Esophagus squamous epithelium (tissue), 5 donors: Measurements from ENCODE around the gene KCNS1. TPM values are rescaled to one million over a fixed set of nuclear protein-coding genes. Genes with fewer than 3 reads are reported as not detected.

ENCODE experiments used
- DNase-seq: peaks from one replicate; lab custom pipeline; 2025; lab: John Stamatoyannopoulos, UW
- H3K27ac ChIP-seq, 4 donors: fragments of 200-600 bp; sonication (generic); one replicate each; pipeline ENCODE4 v1.5.1; 2016 to 2019; ENCODE audit warnings: mild to moderate bottlenecking in 1 of 4
- H3K27me3 ChIP-seq, 4 donors: fragments of 200-600 bp; sonication (generic); 1 replicate in 3 of 4; 2 replicates in 1 of 4; pipeline versions ENCODE4 v1.5.1 to v1.6.0; 2017 to 2021; ENCODE audit warnings: antibody characterized with exemption in 1 of 4
- H3K36me3 ChIP-seq, 3 donors: fragments of 200-600 bp; sonication (generic); one replicate each; pipeline ENCODE4 v1.5.1; 2016 to 2019
- H3K4me1 ChIP-seq, 3 donors: fragments of 200-600 bp; sonication (generic); one replicate each; pipeline ENCODE4 v1.5.1; 2017 to 2019
- H3K4me3 ChIP-seq, 4 donors: fragments of 200-600 bp; sonication (generic); 1 replicate in 3 of 4; 2 replicates in 1 of 4; pipeline ENCODE4 v1.5.1; 2016 to 2019; ENCODE audit warnings: mild to moderate bottlenecking in 2 of 4, moderate library complexity in 1 of 4
- H3K9me3 ChIP-seq, 3 donors: fragments of 200-600 bp; sonication (generic); one replicate each; pipeline ENCODE4 v1.5.1; 2016 to 2019
- CTCF ChIP-seq, 6 experiments: fragments of 450-650 bp in 4 of 6; fragments of 200-600 bp in 2 of 6; sonication (generic) in 2 of 6; IDR thresholded peaks; one replicate each; pipeline ENCODE4 v1.5.1; 2016 to 2019; ENCODE audit warnings: antibody characterized with exemption in 6 of 6, mild to moderate bottlenecking in 4 of 6, moderate library complexity in 4 of 6
- POLR2A ChIP-seq, 4 donors: fragments of 450-650 bp; IDR thresholded peaks; one replicate each; pipeline ENCODE4 v1.6.1; 2017; ENCODE audit warnings: antibody characterized with exemption in 4 of 4, mild to moderate bottlenecking in 4 of 4, moderate library complexity in 3 of 4
- WGBS, 2 donors: methylation state at CpG; one replicate each; pipeline ENCODE4 v1.1.5; 2018; 5-methylcytosine and 5-hydroxymethylcytosine counted together
- intact Hi-C: fragments of 100-400 bp; cut with DNase I; formaldehyde crosslinking; loops from one replicate; pipeline ENCODE4 v1.15.0; 2022
- total RNA-seq, 4 donors: library from RNA; depleted of rRNA; stranded (reverse); fragments of >200 nt; gene quantifications; one replicate each; pipeline ENCODE4 v1.1.0, GENCODE V29; 2016
- donor health status: DM: yes; HTN: yes; CAD: no.

KCNS1 gene
- total RNA-seq, 4 donors from 2014 or later, result 0.22 to 0.80 (median 0.29) TPM; not detected in 1

GRCh38 chr20:45118028-45118427 is 17.1 kb upstream of the KCNS1 start:
- 83 to 84% methylated on average over 2 of the region's 2 CpGs for WGBS, 2 donors
- H3K4me3 ChIP-seq, result no peak overlapping the region
- H3K36me3 ChIP-seq, result no peaks in the 10 kb centered on the region
- H3K27ac ChIP-seq, result no peak overlapping the region
- no peak for DNase-seq
- no peaks in the 10 kb centered on the region for H3K9me3 ChIP-seq
- no peak for TF ChIP-seq CTCF (IDR thresholded peaks at IDR 0.05)
- H3K4me1 ChIP-seq, result peaks cover 9 to 22% (median 10%) of the 10 kb centered on the region in 3 donors
- peaks cover 0 to 35% (median 0%) of the 10 kb centered on the region in 4 donors for H3K27me3 ChIP-seq
- intact Hi-C loops, result no loop called here

GRCh38 chr20:45117581-45117980 is 16.7 kb upstream of the KCNS1 start:
- TF ChIP-seq POLR2A (IDR thresholded peaks at IDR 0.05), result no peak
- no peak for TF ChIP-seq CTCF (IDR thresholded peaks at IDR 0.05)
- no peak for DNase-seq
- H3K27ac ChIP-seq, result no peak overlapping the region
- intact Hi-C loops, result no loop called here
- H3K4me3 ChIP-seq, result no peak overlapping the region
- H3K9me3 ChIP-seq, result no peaks in the 10 kb centered on the region
- 73 to 74% methylated on average over 4 of the region's 4 CpGs for WGBS, 2 donors
- H3K4me1 ChIP-seq, result peaks cover 9 to 22% (median 10%) of the 10 kb centered on the region in 3 donors
- no peaks in the 10 kb centered on the region for H3K36me3 ChIP-seq
- peaks cover 0 to 35% (median 0%) of the 10 kb centered on the region in 4 donors for H3K27me3 ChIP-seq

GRCh38 chr20:45115829-45116228 is 14.9 kb upstream of the KCNS1 start:
- Histone ChIP-seq H3K27me3 (peaks cover 0 to 43% (median 0%) of the 10 kb centered on the region in 4 donors), H3K4me3 (no peak overlapping the region), H3K36me3 (no peaks in the 10 kb centered on the region), H3K27ac (peak overlapping the region in 1 of 4 donors; percentile 69), H3K9me3 (no peaks in the 10 kb centered on the region), H3K4me1 (peaks cover 9 to 22% (median 10%) of the 10 kb centered on the region in 3 donors)
- intact Hi-C loops, result no loop called here
- TF ChIP-seq POLR2A (IDR thresholded peaks at IDR 0.05) (no peak), CTCF (IDR thresholded peaks at IDR 0.05) (no peak)
- 37 to 57% methylated on average over 3 of the region's 4 CpGs for WGBS, 2 donors
- no peak for DNase-seq

- TF ChIP-seq CTCF (IDR thresholded peaks at IDR 0.05) (no peak), POLR2A (IDR thresholded peaks at IDR 0.05) (no peak)
- peak overlapping the region in 3 of 4 donors; percentile 69 to 78 (median 72) for H3K27ac ChIP-seq
- peaks cover 0 to 40% (median 0%) of the 10 kb centered on the region in 4 donors for H3K27me3 ChIP-seq
- H3K9me3 ChIP-seq, result no peaks in the 10 kb centered on the region
- DNase-seq, result no peak
- 100% methylated on average over 1 of the region's 3 CpGs; no CpG with 5 or more reads in 1 of the 2 donors for WGBS, 2 donors
- intact Hi-C loops, result no loop called here
- H3K4me3 ChIP-seq, result no peak overlapping the region
- H3K36me3 ChIP-seq, result no peaks in the 10 kb centered on the region
- peaks cover 9 to 22% (median 10%) of the 10 kb centered on the region in 3 donors for H3K4me1 ChIP-seq
Measured at GRCh38 chr20:45115386-45115774, 14.5 kb upstream of the KCNS1 start.

- WGBS, 2 donors, result 22 to 35% methylated on average over 9 to 12 of the region's 16 CpGs
- Histone ChIP-seq H3K4me1 (peaks cover 9 to 22% (median 10%) of the 10 kb centered on the region in 3 donors), H3K4me3 (no peak within 1 kb of the TSS), H3K27ac (peak within 1 kb of the TSS; percentile 38 to 78 (median 70)), H3K36me3 (no peaks in the 10 kb centered on the region), H3K9me3 (no peaks in the 10 kb centered on the region), H3K27me3 (peaks cover 0 to 37% (median 0%) of the 10 kb centered on the region in 4 donors)
- no peak for TF ChIP-seq CTCF (IDR thresholded peaks at IDR 0.05)
- TF ChIP-seq POLR2A (IDR thresholded peaks at IDR 0.05), result no peak
- no peak for DNase-seq
- intact Hi-C loops, result no loop called here
Measured at GRCh38 chr20:45114465-45115385, 13.8 kb upstream of the KCNS1 start, which contains the start of gene WFDC5. Gene WFDC5, minus strand, starts transcription at chr20:45115174. Its CDS starts 91 bp downstream, at chr20:45115083.
